IMR-90 (cell line): ENCODE results near the gene BIRC5. TPM values are rescaled to one million over a fixed set of nuclear protein-coding genes. Genes with fewer than 3 reads are reported as not detected.
"Not testable (repeated sequence)": the region's sequence is repeated elsewhere in the genome, so short reads cannot be mapped to it uniquely, and the experiment has no call there.

ENCODE experiments used
- ATAC-seq: fragments of 200-7000 bp; cut with Tn5 transposase; 2 replicates; pipeline ENCODE4 v1.9.1; 2020; ENCODE audit warnings: low read depth, mild to moderate bottlenecking, moderate library complexity
- BruUV-seq: library from RNA; stranded (reverse); fragments of 400-500 nt; replicated peaks from 2 replicates; lab custom pipeline; 2021; lab: Mats Ljungman, UMichigan
- CTCF ChIA-PET: fragments of 300-600 bp; formaldehyde crosslinking; extraction: SDS; loops from one replicate; lab custom pipeline; 2021; ENCODE audit warnings: antibody characterized with exemption; lab: Yijun Ruan, JAX
- POLR2A ChIA-PET: fragments of 300-600 bp; sonication (Branson Sonifier 250); formaldehyde crosslinking; loops from one replicate; lab custom pipeline; 2022; ENCODE audit warnings: antibody characterized with exemption; ENCODE audit not compliant: unreplicated experiment; lab: Charles Lee
- DNase-seq: peaks from one replicate; pipeline ENCODE4 v3.0.0; 2013
- H2AFZ ChIP-seq: replicated peaks from 2 replicates; pipeline ENCODE3; 2013; ENCODE audit warnings: low read length, mild to moderate bottlenecking; ENCODE audit not compliant: poor library complexity
- H2AK5ac ChIP-seq: 2 replicates; pipeline ENCODE4 v1.6.1; 2013; ENCODE audit warnings: low read depth, low read length, inconsistent platforms
- H2AK9ac ChIP-seq: replicated peaks from 2 replicates; pipeline ENCODE3; 2013; ENCODE audit warnings: mild to moderate bottlenecking, low read depth, low read length, moderate library complexity; ENCODE audit not compliant: poor library complexity
- H2BK120ac ChIP-seq: 2 replicates; pipeline ENCODE4 v1.6.1; 2013; ENCODE audit warnings: low read depth, low read length, inconsistent platforms
- H2BK15ac ChIP-seq: 3 replicates; pipeline ENCODE4 v1.6.1; 2013; ENCODE audit warnings: low read depth, low read length, inconsistent platforms
- H2BK20ac ChIP-seq: 2 replicates; pipeline ENCODE4 v1.6.1; 2013; ENCODE audit warnings: low read depth, mild to moderate bottlenecking, inconsistent platforms, low read length, moderate library complexity
- H2BK5ac ChIP-seq: 2 replicates; pipeline ENCODE4 v1.6.1; 2013; ENCODE audit warnings: mild to moderate bottlenecking, low read depth, low read length, inconsistent platforms; ENCODE audit not compliant: poor library complexity, severe bottlenecking
- H3K14ac ChIP-seq: replicated peaks from 2 replicates; pipeline ENCODE4 v1.6.1; 2013; ENCODE audit warnings: low read depth, low read length, inconsistent platforms
- H3K18ac ChIP-seq: 2 replicates; pipeline ENCODE4 v1.6.1; 2013; ENCODE audit warnings: low read depth, low read length, control low read depth
- H3K23ac ChIP-seq: 2 replicates; pipeline ENCODE4 v1.6.1; 2013; ENCODE audit warnings: low read depth, low read length, inconsistent platforms
- H3K27ac ChIP-seq: 2 replicates; pipeline ENCODE4 v1.5.1; 2013; ENCODE audit warnings: mild to moderate bottlenecking, control low read depth, low read length; ENCODE audit not compliant: insufficient read depth
- H3K27me3 ChIP-seq: 2 replicates; pipeline ENCODE4 v1.6.1; 2013; ENCODE audit warnings: low read length; ENCODE audit not compliant: control insufficient read depth, insufficient read depth
- H3K36me3 ChIP-seq: 2 replicates; pipeline ENCODE4 v1.6.1; 2013; ENCODE audit warnings: low read length, mixed read lengths; ENCODE audit not compliant: control insufficient read depth, insufficient read depth
- H3K4ac ChIP-seq: 2 replicates; pipeline ENCODE4 v1.6.1; 2013; ENCODE audit warnings: low read depth, low read length, inconsistent platforms
- H3K4me1 ChIP-seq: 2 replicates; pipeline ENCODE4 v1.6.1; 2013; ENCODE audit warnings: low read length, mixed read lengths; ENCODE audit not compliant: control insufficient read depth, insufficient read depth
- H3K4me2 ChIP-seq: 2 replicates; pipeline ENCODE4 v1.6.1; 2013; ENCODE audit warnings: low read depth, mild to moderate bottlenecking, control low read depth, low read length, moderate library complexity
- H3K4me3 ChIP-seq: 2 replicates; pipeline ENCODE4 v1.5.1; 2013; ENCODE audit warnings: low read depth, mild to moderate bottlenecking, control low read depth, low read length, moderate library complexity; ENCODE audit not compliant: insufficient read depth
- H3K56ac ChIP-seq: 2 replicates; pipeline ENCODE4 v1.6.1; 2013; ENCODE audit warnings: low read length, inconsistent platforms; ENCODE audit not compliant: insufficient read depth; ENCODE audit errors: extremely low read depth
- H3K79me1 ChIP-seq, 2 experiments: 2 replicates each; pipeline ENCODE4 v1.6.1; 2013; ENCODE audit warnings: low read length in 2 of 2, inconsistent platforms in 1 of 2, low read depth in 1 of 2
- H3K9ac ChIP-seq: 2 replicates; pipeline ENCODE4 v1.6.1; 2013; ENCODE audit warnings: low read depth, low read length, control low read depth
- H3K9me1 ChIP-seq: 2 replicates; pipeline ENCODE4 v1.6.1; 2013; ENCODE audit warnings: low read length, inconsistent platforms; ENCODE audit not compliant: insufficient read depth
- H3K9me3 ChIP-seq: 2 replicates; pipeline ENCODE4 v1.6.1; 2013; ENCODE audit warnings: low read length; ENCODE audit not compliant: control insufficient read depth, insufficient read depth
- H4K20me1 ChIP-seq: 2 replicates; pipeline ENCODE4 v1.6.1; 2013; ENCODE audit warnings: low read length, inconsistent platforms; ENCODE audit not compliant: insufficient read depth
- H4K5ac ChIP-seq: 2 replicates; pipeline ENCODE4 v1.6.1; 2013; ENCODE audit warnings: mild to moderate bottlenecking, low read depth, low read length, control low read depth
- H4K8ac ChIP-seq, 2 experiments: 2 replicates each; pipeline ENCODE4 v1.6.1; 2013; ENCODE audit warnings: low read depth in 2 of 2, low read length in 2 of 2, control low read depth in 1 of 2, inconsistent platforms in 1 of 2
- H4K91ac ChIP-seq: 2 replicates; pipeline ENCODE4 v1.6.1; 2013; ENCODE audit warnings: low read depth, low read length, inconsistent platforms; ENCODE audit not compliant: insufficient read depth
- WGBS, 2 experiments: methylation state at CpG; one replicate each; pipeline versions ENCODE4 v1.1.5 to v1.1.7; 2013; ENCODE audit warnings: missing lambda C conversion rate in 2 of 2; ENCODE audit not compliant: insufficient read length in 1 of 2; ENCODE audit errors: extremely low coverage in 2 of 2; 5-methylcytosine and 5-hydroxymethylcytosine counted together
- dilution Hi-C: fragments of 300-500 bp; cut with HindIII; formaldehyde crosslinking; loops from one replicate; pipeline ENCODE4 v1.14.3; 2018; ENCODE audit warnings: low sequenced_read_pairs; ENCODE audit not compliant: unreplicated experiment
- in situ Hi-C: fragments of 300-500 bp; cut with MboI; formaldehyde crosslinking; loops from 3 replicates; pipeline ENCODE4 v1.14.3; 2019; ENCODE audit warnings: low sequenced_read_pairs, inconsistent platforms, mixed read lengths
- intact Hi-C: fragments of 100-400 bp; cut with micrococcal nuclease; formaldehyde crosslinking; loops from 2 replicates; pipeline ENCODE4 v1.10.0; 2022
- polyA plus RNA-seq, 3 experiments: library from polyadenylated mRNA; depleted of rRNA; stranded (reverse); fragments of >200 nt; gene quantifications; 2 replicates each; pipeline ENCODE4 v1.2.3, GENCODE V29; 2012; ENCODE audit warnings: low replicate concordance in 1 of 3
- total RNA-seq: library from RNA; depleted of rRNA; stranded (reverse); fragments of >200 nt; gene quantifications from 2 replicates; pipeline ENCODE4 v1.2.3, GENCODE V29; 2012

Gene BIRC5
- total and polyA plus RNA-seq, 2 of the 4 experiments (the other 2 are of a cell fraction), result 16.6 to 52.7 TPM

DNA sequence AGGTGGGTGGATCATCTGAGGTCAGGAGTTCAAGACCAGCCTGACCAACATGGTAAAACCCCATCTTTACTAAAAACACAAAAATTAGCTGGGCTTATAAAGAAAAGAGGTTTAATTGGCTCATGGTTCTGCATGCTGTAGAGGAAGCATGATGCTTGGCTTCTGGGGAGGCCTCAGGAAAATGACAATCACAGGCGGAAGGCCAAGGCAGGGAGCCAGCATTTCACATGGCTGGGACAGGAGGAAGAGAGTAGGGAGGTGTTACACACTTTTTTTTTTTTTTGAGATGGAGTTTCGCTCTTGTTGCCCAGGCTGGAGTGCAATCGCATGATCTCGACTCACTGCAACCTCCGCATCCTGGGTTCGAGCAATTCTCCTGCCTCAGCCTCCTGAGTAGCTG lies 21.0 kb downstream of the BIRC5 start:
- H3K9ac ChIP-seq, H3K79me1 ChIP-seq, dilution Hi-C loops, H4K8ac ChIP-seq, H2BK15ac ChIP-seq, H3K4ac ChIP-seq, H3K23ac ChIP-seq, H3K18ac ChIP-seq, DNase-seq, BruUV-seq, intact Hi-C loops, H2AK5ac ChIP-seq, H3K4me1 ChIP-seq, H2AFZ ChIP-seq, H3K4me2 ChIP-seq, H2BK120ac ChIP-seq, H2BK5ac ChIP-seq, H4K5ac ChIP-seq, H3K9me1 ChIP-seq, H3K9me3 ChIP-seq, H2AK9ac ChIP-seq, in situ Hi-C loops, H3K27ac ChIP-seq, POLR2A ChIA-PET, H3K4me3 ChIP-seq, H3K56ac ChIP-seq, H3K14ac ChIP-seq, ATAC-seq, H4K20me1 ChIP-seq, H3K36me3 ChIP-seq, H4K91ac ChIP-seq, H2BK20ac ChIP-seq: not testable (repeated sequence)
- no CpG with 5 or more reads among the region's 6 CpGs for WGBS, 2 experiments
- CTCF ChIA-PET, result interaction anchor here (0.6 kb wide), 1 partner anchor 1968 kb away, joined by 3 read pairs; no protein-coding TSS in a partner anchor
- peaks cover 44% of the 10 kb centered on the region for H3K27me3 ChIP-seq
